Skin epidermis (tissue), 12 donors: ENCODE results near the gene HTT.

Experiments used
- H3K27ac ChIP-seq, 21 experiments: fragments of 200-600 bp; sonication (generic) in 11 of 21; one replicate each; pipeline ENCODE4 v1.5.0; 2020; ENCODE audit warnings: mild to moderate bottlenecking in 3 of 21, inconsistent platforms in 2 of 21, moderate library complexity in 2 of 21
- H3K4me3 ChIP-seq, 7 experiments: fragments of 200-600 bp; sonication (generic) in 2 of 7; one replicate each; pipeline ENCODE4 v1.5.0; 2020; ENCODE audit warnings: inconsistent platforms in 2 of 7, mild to moderate bottlenecking in 2 of 7, moderate library complexity in 1 of 7

The HTT gene

GRCh38 chr4:3074078-3074845 is at the start of gene HTT, which contains the start of gene HTT-AS:
TSS of gene HTT (plus strand) at chr4:3074681. CDS start at chr4:3074826, 145 bp downstream.
TSS of gene HTT-AS (minus strand) at chr4:3074538.
- peak within 1 kb of the TSS; percentile 69 to 95 (median 79) for H3K4me3 ChIP-seq
- H3K27ac ChIP-seq, result peak within 1 kb of the TSS; percentile 49 to 94 (median 88)

DNA sequence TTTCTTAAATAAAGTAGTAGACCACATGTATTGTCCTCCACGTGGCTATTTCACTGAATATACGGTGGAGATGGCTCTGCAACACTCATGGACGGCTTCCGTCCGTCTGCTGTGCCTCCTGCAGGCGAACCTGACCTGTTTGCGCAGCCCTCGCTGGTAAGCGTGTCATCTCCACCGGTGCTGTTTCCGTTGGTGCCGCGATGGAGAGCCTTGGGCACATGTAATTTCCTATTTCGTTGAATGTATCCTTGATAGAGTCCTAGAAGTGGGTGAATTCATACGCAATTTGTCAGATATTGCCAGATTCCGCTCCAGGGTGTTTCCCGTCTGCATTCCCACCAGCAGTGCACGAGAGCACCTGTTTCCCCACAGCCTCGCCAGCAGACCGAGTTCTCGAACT is 48.6 kb upstream of the HTT start:
- Histone ChIP-seq H3K27ac (no peak overlapping the region), H3K4me3 (no peak overlapping the region)

DNA sequence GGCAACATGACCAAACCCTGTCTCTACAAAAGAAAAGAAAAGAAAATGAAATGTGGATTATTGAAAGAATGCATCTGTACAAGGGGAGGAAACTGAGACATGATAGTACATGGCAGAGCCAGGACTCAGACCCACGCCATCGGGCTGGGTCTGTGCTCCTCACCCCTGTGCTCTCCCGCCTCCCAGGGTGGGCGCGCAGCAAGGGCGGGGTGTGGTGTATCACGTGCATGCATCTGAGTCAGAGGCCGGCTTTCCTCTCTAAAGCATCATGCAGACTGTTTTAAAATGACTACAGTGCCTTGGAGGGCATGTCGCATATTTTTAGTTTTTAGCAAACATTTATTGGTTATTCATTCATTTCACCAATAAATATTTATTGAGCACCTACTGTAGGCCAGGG is 47.9 kb upstream of the HTT start:
- H3K4me3 ChIP-seq, result no peak overlapping the region
- H3K27ac ChIP-seq, result no peak overlapping the region

- Histone ChIP-seq H3K4me3 (no peak overlapping the region), H3K27ac (no peak overlapping the region)
Measured at GRCh38 chr4:3029464-3029863, 45.0 kb upstream of the HTT start.

- H3K4me3 ChIP-seq, result no peak overlapping the region
Measured at GRCh38 chr4:3030566-3031356, 43.7 kb upstream of the HTT start.

DNA sequence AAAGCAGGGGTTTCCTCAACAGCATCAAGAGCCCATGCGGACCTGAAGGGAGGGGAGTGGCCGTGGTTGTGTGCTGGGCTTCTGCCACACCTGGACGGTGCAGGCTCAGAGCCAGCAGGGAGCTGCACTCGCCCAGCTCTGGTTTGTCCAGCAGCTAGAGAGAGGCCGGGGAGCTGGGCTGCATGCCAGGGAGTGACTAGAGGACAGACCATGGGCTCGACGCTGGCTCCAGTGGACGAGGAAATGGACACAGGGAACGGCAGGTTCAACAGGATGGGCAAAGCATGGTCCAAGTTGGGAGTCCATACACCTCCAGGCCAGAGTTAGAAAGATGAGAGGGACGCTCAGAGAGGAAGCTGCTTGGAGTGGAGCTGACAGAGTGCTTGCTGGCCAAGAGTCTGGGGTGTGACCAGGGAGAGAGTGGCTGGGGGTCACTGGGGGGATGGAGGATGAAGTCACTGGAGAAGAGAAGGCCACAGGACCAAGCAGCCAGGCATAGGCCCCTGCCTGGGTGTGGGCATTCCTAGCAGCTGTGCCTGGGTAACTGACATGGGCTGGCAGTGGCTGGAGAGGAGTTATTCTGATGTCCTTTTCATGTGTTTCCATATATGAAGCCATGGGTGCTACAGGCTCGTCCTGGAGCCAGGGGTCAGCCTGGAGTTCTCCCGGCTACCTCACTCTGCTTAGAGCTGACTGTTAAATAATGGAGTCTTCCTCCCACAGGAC is 43.0 kb upstream of the HTT start:
- H3K4me3 ChIP-seq, result no peak overlapping the region
- H3K27ac ChIP-seq, result no peak overlapping the region

More at GRCh38 chr4:3030566-3031356, 43.7 kb upstream of the HTT start:
- H3K27ac ChIP-seq, result no peak overlapping the region

GRCh38 chr4:3034231-3034630 is 40.2 kb upstream of the HTT start:
- Histone ChIP-seq H3K27ac (no peak overlapping the region), H3K4me3 (no peak overlapping the region)

- H3K27ac ChIP-seq, result no peak overlapping the region
- no peak overlapping the region for H3K4me3 ChIP-seq
Measured at GRCh38 chr4:3035249-3035648, 39.2 kb upstream of the HTT start.

GRCh38 chr4:3035674-3036073 is 38.8 kb upstream of the HTT start:
- Histone ChIP-seq H3K4me3 (no peak overlapping the region), H3K27ac (no peak overlapping the region)

DNA sequence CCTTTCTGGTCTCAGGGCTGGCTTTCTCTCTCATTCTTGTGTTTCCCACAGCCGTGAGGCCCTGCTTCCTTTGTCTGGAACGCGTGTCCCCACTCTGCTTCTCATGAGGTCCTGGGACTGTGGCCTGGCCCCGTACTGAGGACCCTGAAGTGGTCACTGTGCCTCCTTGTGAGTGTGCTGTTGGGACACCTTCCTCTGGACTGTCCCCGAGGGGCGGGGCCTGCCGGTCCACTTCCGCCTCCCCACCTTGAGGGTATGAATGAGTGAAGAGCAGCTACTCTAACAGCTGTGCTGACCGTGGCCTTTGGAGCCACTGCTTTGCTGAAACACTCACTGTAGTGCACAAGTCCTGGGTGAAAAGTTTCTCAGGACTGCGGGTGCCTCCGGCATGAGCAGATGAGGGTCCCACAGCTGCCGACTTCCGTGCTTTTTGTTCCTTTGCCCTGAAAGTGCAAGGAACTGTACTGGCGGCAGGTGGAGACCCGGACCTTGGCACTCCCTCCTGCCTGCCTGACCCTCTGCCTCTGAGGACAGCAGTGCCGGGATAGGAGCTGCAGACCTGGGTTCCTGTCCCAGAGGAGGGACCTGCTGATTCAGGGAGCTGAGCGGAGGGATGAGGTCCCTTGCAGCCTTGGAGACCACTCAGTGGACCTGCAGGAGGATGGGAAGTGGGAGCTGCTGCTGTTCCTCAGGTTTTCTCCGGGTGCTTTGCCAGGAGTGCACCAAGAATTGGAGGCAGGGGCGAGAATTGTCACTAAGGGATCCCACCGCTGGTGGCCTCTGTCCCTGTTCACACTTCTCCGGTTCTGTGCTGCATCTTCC is 38.1 kb upstream of the HTT start:
- no peak overlapping the region for H3K4me3 ChIP-seq
- no peak overlapping the region for H3K27ac ChIP-seq

- peak overlapping the region in 1 of 7 experiments; percentile 15 for H3K4me3 ChIP-seq
Measured at GRCh38 chr4:3037957-3038461, 36.5 kb upstream of the HTT start.

GRCh38 chr4:3039706-3040366 is 34.6 kb upstream of the HTT start:
- Histone ChIP-seq H3K4me3 (no peak overlapping the region), H3K27ac (no peak overlapping the region)

More at GRCh38 chr4:3037957-3038461, 36.5 kb upstream of the HTT start:
- H3K27ac ChIP-seq, result peak overlapping the region in 2 of 21 experiments; percentile 10 to 24

DNA sequence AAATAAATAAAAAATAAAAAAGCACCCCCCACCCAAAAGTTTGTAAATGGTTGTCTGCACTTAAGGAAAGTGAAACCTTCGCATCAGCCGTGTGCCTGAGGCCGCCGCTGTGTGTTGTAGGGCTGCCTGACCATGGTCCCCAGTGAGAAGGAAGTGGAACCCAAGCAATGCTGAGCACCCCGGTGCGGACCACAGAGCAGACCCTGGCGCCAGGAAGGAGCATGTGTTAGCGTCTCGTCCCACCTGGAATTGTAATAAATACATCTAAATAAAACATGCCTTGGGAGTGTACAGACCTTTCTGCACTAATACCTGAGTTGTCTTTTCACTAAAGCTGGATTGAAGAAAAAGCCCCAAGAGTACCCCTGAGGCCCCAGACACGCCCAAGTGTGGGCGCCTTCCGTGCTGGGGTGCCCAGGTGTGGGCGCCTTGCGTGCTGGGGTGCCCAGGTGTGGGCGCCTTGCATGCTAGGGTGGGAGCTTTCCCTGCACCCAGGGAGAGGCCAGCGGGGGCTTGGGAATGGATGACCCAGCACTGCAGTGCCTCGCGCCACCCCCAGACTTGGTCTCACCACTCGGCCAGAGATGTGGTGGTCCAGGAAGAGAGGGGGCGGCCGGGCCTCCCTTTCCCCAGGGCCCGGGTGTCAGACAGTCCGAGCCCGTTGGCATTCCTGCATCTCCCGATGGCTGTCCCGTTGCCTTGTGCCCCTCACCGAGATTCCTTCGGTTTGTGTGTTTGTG is 33.9 kb upstream of the HTT start:
- peak overlapping the region in 13 of 21 experiments; percentile 54 to 93 (median 77) for H3K27ac ChIP-seq
- H3K4me3 ChIP-seq, result peak overlapping the region in 6 of 7 experiments; percentile 28 to 44 (median 40)

- peak overlapping the region; percentile 26 to 44 (median 38) for H3K4me3 ChIP-seq
- peak overlapping the region in 20 of 21 experiments; percentile 27 to 93 (median 76) for H3K27ac ChIP-seq
Measured at GRCh38 chr4:3041192-3042142, 33.0 kb upstream of the HTT start.

DNA sequence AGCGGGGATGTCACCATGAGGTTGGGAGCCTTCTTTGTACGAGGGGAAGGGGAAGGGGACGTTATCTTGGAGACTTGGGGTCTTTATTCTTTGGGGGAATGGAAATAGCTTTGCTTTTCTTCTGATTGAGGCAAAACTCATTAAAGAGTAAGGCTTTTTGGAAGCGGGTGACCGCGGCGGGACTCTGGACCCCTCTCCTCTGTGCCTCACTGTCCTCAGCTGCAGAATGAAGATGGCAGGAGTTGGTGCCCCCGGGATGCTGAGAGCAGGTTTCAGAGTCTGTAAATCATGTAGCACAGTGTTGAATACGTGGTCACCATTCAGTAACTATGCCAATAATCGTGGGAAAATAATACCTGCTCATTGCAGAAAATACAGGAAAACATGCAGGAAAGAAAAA is 32.3 kb upstream of the HTT start:
- Histone ChIP-seq H3K4me3 (peak overlapping the region; percentile 26 to 44 (median 38)), H3K27ac (peak overlapping the region in 17 of 21 experiments; percentile 54 to 93 (median 80))

DNA sequence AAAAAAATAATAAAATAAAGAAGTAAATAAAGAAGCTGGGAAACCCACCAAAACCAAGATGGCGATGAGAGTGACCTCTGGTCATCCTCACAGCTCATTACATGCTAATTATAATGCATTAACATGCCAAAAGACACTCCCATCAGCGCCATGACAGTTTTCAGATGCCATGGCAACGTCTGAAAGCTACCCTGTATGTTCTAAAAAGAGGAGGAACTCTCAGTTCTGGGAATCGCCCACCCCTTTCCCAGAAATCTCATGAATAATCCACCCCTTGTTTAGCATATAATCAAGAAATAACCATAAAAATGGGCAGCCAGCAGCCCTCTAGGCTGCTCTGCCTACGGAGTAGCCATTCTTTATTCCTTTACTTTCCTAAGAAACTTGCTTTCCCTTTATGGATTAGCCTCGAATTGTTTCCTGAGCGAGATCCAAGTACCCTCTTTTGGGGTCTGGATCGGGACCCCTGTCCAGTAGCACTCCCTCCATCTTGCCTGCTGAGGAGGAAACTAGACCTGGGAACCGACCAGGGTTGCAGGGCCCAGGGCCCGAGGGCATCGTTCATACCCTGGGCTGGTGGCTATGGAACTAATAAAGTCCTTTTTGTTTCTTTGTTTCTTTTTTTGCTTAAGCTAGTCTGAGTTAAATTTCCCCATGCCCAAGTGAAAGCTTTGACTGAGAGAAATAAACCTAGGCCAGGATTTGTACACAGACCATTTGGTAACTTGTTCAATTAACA is 31.0 kb upstream of the HTT start:
- Histone ChIP-seq H3K27ac (no peak overlapping the region), H3K4me3 (no peak overlapping the region)
